Hematopoietic multipotent progenitor cell treated with erythropoietin and hydrocortisone succinate and interleukin-3 and kit ligand, for 17 days (in vitro differentiated cells): ENCODE measurements around the gene CD300H.
A peak's percentile ranks its signal among the peaks of the same experiment; 100 is the strongest.
"Not testable (repeated sequence)": the region's sequence is repeated elsewhere in the genome, so short reads cannot be mapped to it uniquely, and the experiment has no call there.

ENCODE experiments used
- DNase-seq: peaks from one replicate; pipeline ENCODE4 v3.0.0-alpha.2; 2015; ENCODE audit warnings: low spot score

The CD300H gene

GRCh38 chr17:74526681-74527080 lies 40.6 kb downstream of the CD300H start:
- DNase-seq, result no peak

- DNase-seq, result no peak
Observed at GRCh38 chr17:74525781-74526288, 41.5 kb downstream of the CD300H start.

- DNase-seq, result no peak
Observed at GRCh38 chr17:74525465-74525725, 41.9 kb downstream of the CD300H start.

GRCh38 chr17:74524653-74525464 lies 42.5 kb downstream of the CD300H start:
- no peak for DNase-seq

GRCh38 chr17:74523308-74523707 lies 44.0 kb downstream of the CD300H start:
- DNase-seq, result no peak

GRCh38 chr17:74522381-74523105 lies 44.8 kb downstream of the CD300H start:
- DNase-seq, result no peak

GRCh38 chr17:74521701-74522201 lies 45.6 kb downstream of the CD300H start:
- no peak for DNase-seq

GRCh38 chr17:74520790-74521480 lies 46.4 kb downstream of the CD300H start:
- no peak for DNase-seq

GRCh38 chr17:74520016-74520434 lies 47.3 kb downstream of the CD300H start:
- DNase-seq, result no peak

- DNase-seq, result not testable (repeated sequence)
Observed at GRCh38 chr17:74518413-74518981, 48.8 kb downstream of the CD300H start.

- no peak for DNase-seq
Observed at GRCh38 chr17:74516561-74517328, 50.6 kb downstream of the CD300H start.

GRCh38 chr17:74515941-74516340 lies 51.4 kb downstream of the CD300H start:
- no peak for DNase-seq

- DNase-seq, result peak; percentile 24
Observed at GRCh38 chr17:74514632-74515334, 52.5 kb downstream of the CD300H start.

GRCh38 chr17:74513987-74514631 lies 53.2 kb downstream of the CD300H start:
- DNase-seq, result peak; percentile 37

GRCh38 chr17:74512624-74513091 lies 54.7 kb downstream of the CD300H start:
- no peak for DNase-seq

GRCh38 chr17:74512036-74512435 lies 55.3 kb downstream of the CD300H start:
- no peak for DNase-seq
